Panc1 (cell line): ENCODE data around the gene FGF21. TPM values are rescaled to one million over a fixed set of nuclear protein-coding genes. Genes with fewer than 3 reads are reported as not detected.

Experiments used
- ATAC-seq: fragments of 200-7000 bp; cut with Tn5 transposase; 2 replicates; pipeline ENCODE4 v1.9.1; 2020; ENCODE audit warnings: mild to moderate bottlenecking, moderate library complexity
- BruUV-seq: library from RNA; stranded (reverse); fragments of 400-500 nt; replicated peaks from 2 replicates; lab custom pipeline; 2021; lab: Mats Ljungman, UMichigan
- CTCF ChIA-PET: fragments of 300-600 bp; sonication (Branson Sonifier 250); formaldehyde crosslinking; loops from one replicate; lab custom pipeline; 2022; ENCODE audit warnings: antibody characterized with exemption; lab: Charles Lee
- POLR2A ChIA-PET: fragments of 300-600 bp; sonication (Branson Sonifier 250); formaldehyde crosslinking; loops from one replicate; lab custom pipeline; 2022; ENCODE audit warnings: antibody characterized with exemption; lab: Charles Lee
- DNase-seq: peaks from one replicate; pipeline ENCODE4 v3.0.0-alpha.2; 2010; ENCODE audit warnings: low read depth, low spot score
- H3K27ac ChIP-seq: 2 replicates; pipeline ENCODE4 v1.5.1; 2011; ENCODE audit warnings: mild to moderate bottlenecking, low read length, inconsistent platforms
- H3K27me3 ChIP-seq: fragments of 200-500 bp; sonication (Bioruptor generic); 2 replicates; pipeline ENCODE4 v1.6.0; 2014; ENCODE audit warnings: low read length, inconsistent platforms; ENCODE audit not compliant: control insufficient read depth, insufficient read depth
- H3K36me3 ChIP-seq: fragments of 200-500 bp; sonication (Bioruptor generic); 2 replicates; pipeline ENCODE4 v1.5.1; 2014; ENCODE audit warnings: inconsistent platforms, mild to moderate bottlenecking, low read length, moderate library complexity; ENCODE audit not compliant: control insufficient read depth, insufficient read depth
- H3K4me1 ChIP-seq: 2 replicates; pipeline ENCODE4 v1.5.1; 2011; ENCODE audit warnings: inconsistent platforms, mild to moderate bottlenecking, low read length, moderate library complexity; ENCODE audit not compliant: control insufficient read depth, insufficient read depth
- H3K4me3 ChIP-seq, 2 experiments: 2 replicates each; pipeline ENCODE4 v1.5.1; 2011 to 2012; ENCODE audit warnings: low read depth in 2 of 2, low read length in 2 of 2, mild to moderate bottlenecking in 2 of 2, inconsistent platforms in 1 of 2, moderate library complexity in 1 of 2
- H3K9me3 ChIP-seq: fragments of 200-500 bp; sonication (Bioruptor generic); 2 replicates; pipeline ENCODE4 v1.5.1; 2014; ENCODE audit warnings: low read depth, mild to moderate bottlenecking, inconsistent platforms, low read length, moderate library complexity; ENCODE audit not compliant: control insufficient read depth, insufficient read depth
- POLR2AphosphoS5 ChIP-seq: IDR thresholded peaks from 2 replicates; pipeline ENCODE4 v1.6.1; 2012; ENCODE audit warnings: mild to moderate bottlenecking, low read depth, low read length, moderate library complexity
- SIN3A ChIP-seq: IDR thresholded peaks from 2 replicates; pipeline ENCODE4 v1.6.1; 2012; ENCODE audit warnings: low read depth, mild to moderate bottlenecking, low read length, moderate library complexity, borderline replicate concordance; ENCODE audit not compliant: insufficient read depth
- TCF7L2 ChIP-seq: IDR thresholded peaks from 2 replicates; pipeline ENCODE4 v1.6.1; 2011; ENCODE audit warnings: mild to moderate bottlenecking, low read depth, low read length, inconsistent platforms
- in situ Hi-C: cut with HindIII; loops from 2 replicates; pipeline ENCODE4 v1.10.0; 2016; ENCODE audit warnings: low sequenced_read_pairs, low pct_unique_long_range_greater_than_20kb
- intact Hi-C: fragments of 100-400 bp; cut with micrococcal nuclease; formaldehyde crosslinking; loops from one replicate; pipeline ENCODE4 v1.10.0; 2022; ENCODE audit not compliant: unreplicated experiment
- total RNA-seq: library from RNA; stranded (reverse); gene quantifications from one replicate; pipeline ENCODE4 v1.2.1, GENCODE V29; 2021; ENCODE audit not compliant: unreplicated experiment
- TF ChIP-seq, protein P1 (sequence below): fragments of 450-650 bp; IDR thresholded peaks from 2 replicates; pipeline ENCODE4 v1.5.1; 2017; ENCODE audit warnings: mild to moderate bottlenecking
- TF ChIP-seq, protein P2 (sequence below), 2 experiments: IDR thresholded peaks; 2 replicates each; pipeline ENCODE4 v1.6.1; 2011 to 2012; ENCODE audit warnings: low read depth in 2 of 2, control low read depth in 1 of 2, low read length in 1 of 2, mild to moderate bottlenecking in 1 of 2, moderate library complexity in 1 of 2; ENCODE audit not compliant: insufficient read depth in 1 of 2

Gene FGF21
- total RNA-seq, 1 experiment from 2014 or later, result not detected

DNA sequence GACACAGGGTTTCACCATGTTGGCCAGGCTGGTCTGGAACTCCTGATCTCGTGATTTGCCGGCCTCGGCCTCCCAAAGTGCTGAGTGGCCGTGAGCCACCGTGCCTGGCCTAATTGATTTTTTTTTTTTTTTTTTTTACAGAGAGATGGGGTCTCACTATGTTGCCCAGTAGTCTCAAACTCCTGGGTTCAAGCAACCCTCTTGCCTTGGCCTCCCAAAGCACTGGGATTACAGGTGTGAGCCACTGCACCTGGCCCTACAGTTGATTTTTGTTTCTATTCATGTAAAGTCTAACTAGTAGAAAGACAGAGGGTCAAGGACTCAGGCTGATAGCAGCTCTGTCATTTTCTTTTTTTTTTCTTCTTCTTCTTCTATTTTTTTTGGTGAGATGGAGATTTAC lies 21.8 kb downstream of the FGF21 start:
- H3K27me3 ChIP-seq, result no peaks in the 10 kb centered on the region
- H3K36me3 ChIP-seq, result no peaks in the 10 kb centered on the region
- in situ Hi-C loops (no loop called here), intact Hi-C loops (no loop called here)
- no peak overlapping the region for H3K4me3 ChIP-seq
- CTCF ChIA-PET, result no interaction called here
- no peak overlapping the region for H3K27ac ChIP-seq
- H3K4me1 ChIP-seq, result no peaks in the 10 kb centered on the region
- no peaks in the 10 kb centered on the region for H3K9me3 ChIP-seq
- TF ChIP-seq TCF7L2 (no peak), POLR2AphosphoS5 (no peak), SIN3A (no peak)
- TF ChIP-seq, protein P1, sequence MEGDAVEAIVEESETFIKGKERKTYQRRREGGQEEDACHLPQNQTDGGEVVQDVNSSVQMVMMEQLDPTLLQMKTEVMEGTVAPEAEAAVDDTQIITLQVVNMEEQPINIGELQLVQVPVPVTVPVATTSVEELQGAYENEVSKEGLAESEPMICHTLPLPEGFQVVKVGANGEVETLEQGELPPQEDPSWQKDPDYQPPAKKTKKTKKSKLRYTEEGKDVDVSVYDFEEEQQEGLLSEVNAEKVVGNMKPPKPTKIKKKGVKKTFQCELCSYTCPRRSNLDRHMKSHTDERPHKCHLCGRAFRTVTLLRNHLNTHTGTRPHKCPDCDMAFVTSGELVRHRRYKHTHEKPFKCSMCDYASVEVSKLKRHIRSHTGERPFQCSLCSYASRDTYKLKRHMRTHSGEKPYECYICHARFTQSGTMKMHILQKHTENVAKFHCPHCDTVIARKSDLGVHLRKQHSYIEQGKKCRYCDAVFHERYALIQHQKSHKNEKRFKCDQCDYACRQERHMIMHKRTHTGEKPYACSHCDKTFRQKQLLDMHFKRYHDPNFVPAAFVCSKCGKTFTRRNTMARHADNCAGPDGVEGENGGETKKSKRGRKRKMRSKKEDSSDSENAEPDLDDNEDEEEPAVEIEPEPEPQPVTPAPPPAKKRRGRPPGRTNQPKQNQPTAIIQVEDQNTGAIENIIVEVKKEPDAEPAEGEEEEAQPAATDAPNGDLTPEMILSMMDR, result no peak
- TF ChIP-seq, protein P2, sequence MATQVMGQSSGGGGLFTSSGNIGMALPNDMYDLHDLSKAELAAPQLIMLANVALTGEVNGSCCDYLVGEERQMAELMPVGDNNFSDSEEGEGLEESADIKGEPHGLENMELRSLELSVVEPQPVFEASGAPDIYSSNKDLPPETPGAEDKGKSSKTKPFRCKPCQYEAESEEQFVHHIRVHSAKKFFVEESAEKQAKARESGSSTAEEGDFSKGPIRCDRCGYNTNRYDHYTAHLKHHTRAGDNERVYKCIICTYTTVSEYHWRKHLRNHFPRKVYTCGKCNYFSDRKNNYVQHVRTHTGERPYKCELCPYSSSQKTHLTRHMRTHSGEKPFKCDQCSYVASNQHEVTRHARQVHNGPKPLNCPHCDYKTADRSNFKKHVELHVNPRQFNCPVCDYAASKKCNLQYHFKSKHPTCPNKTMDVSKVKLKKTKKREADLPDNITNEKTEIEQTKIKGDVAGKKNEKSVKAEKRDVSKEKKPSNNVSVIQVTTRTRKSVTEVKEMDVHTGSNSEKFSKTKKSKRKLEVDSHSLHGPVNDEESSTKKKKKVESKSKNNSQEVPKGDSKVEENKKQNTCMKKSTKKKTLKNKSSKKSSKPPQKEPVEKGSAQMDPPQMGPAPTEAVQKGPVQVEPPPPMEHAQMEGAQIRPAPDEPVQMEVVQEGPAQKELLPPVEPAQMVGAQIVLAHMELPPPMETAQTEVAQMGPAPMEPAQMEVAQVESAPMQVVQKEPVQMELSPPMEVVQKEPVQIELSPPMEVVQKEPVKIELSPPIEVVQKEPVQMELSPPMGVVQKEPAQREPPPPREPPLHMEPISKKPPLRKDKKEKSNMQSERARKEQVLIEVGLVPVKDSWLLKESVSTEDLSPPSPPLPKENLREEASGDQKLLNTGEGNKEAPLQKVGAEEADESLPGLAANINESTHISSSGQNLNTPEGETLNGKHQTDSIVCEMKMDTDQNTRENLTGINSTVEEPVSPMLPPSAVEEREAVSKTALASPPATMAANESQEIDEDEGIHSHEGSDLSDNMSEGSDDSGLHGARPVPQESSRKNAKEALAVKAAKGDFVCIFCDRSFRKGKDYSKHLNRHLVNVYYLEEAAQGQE (IDR thresholded peaks at IDR 0.05; ENCODE audit: insufficient read depth in 1 of 2, low read depth in 2 of 2, low read length in 1 of 2), result no peak
- ATAC-seq (no peak), DNase-seq (no peak)
- BruUV-seq, result no TSS peak
- POLR2A ChIA-PET, result no interaction called here

DNA sequence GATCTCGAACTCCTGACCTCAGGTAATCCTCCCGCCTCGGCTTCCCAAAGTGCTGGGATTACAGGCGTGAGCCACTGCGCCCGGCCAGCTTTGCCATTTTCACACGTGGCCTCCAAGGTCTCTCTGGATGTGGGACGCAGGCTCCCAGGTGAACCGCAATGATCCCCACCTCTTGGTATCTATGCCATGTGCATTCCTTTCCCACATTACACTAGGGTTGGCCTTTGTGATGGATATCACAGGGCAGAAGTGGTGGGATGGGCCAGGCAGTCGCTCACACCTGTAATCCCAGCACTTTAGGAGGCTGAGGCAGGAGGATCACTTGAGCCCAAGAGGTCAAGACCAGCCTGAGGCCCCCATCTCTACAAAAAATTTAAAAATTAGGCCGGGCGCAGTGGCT lies 22.4 kb downstream of the FGF21 start:
- ATAC-seq (no peak), DNase-seq (no peak)
- H3K27ac ChIP-seq, result no peak overlapping the region
- no peaks in the 10 kb centered on the region for H3K9me3 ChIP-seq
- in situ Hi-C loops, result no loop called here
- no peaks in the 10 kb centered on the region for H3K27me3 ChIP-seq
- TF ChIP-seq, protein P2 (IDR thresholded peaks at IDR 0.05; ENCODE audit: insufficient read depth in 1 of 2, low read depth in 2 of 2, low read length in 1 of 2), result no peak
- TF ChIP-seq SIN3A, result no peak
- TF ChIP-seq POLR2AphosphoS5, result no peak
- TF ChIP-seq TCF7L2, result no peak
- TF ChIP-seq, protein P1, result no peak
- no peak overlapping the region for H3K4me3 ChIP-seq
- POLR2A ChIA-PET, result no interaction called here
- H3K36me3 ChIP-seq, result no peaks in the 10 kb centered on the region
- no peaks in the 10 kb centered on the region for H3K4me1 ChIP-seq
- CTCF ChIA-PET, result no interaction called here
- no TSS peak for BruUV-seq
- intact Hi-C loops, result no loop called here
